GM18507 (cell line): ENCODE measurements around the gene MACROH2A1.

ENCODE experiments used
- DNase-seq: peaks from one replicate; pipeline ENCODE4 v3.0.0; 2011; ENCODE audit warnings: low read depth; ENCODE audit not compliant: insufficient read length; ENCODE audit errors: extremely low spot score
- FAIRE-seq: peaks from 2 replicates; lab custom pipeline; 2011; peaks lifted over from hg19 to GRCh38; lab: Jason Lieb, UNC

MACROH2A1 gene

DNA sequence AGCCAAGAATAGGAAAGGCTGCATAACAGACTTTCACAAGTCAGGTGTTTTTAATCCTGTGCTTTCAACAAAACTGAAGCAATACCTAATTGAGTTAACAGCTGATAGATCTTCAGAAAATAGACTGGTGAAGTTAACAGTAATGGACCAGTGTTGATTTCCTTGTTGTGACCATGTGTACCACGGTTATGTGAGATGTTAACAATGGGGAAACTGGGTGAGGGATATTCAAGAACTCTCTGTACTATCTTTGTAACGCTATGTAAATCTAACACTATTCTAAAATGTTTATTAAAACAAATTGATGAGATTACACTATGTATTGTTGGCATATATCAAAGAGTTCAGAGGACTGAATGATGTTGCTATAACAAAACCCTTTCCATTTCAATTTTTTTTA is 36.9 kb downstream of the MACROH2A1 start:
- FAIRE-seq: no peak
- DNase-seq: no peak

- DNase-seq (no peak), FAIRE-seq (no peak)
Observed at GRCh38 chr5:135360278-135361274, 38.5 kb downstream of the MACROH2A1 start.

DNA sequence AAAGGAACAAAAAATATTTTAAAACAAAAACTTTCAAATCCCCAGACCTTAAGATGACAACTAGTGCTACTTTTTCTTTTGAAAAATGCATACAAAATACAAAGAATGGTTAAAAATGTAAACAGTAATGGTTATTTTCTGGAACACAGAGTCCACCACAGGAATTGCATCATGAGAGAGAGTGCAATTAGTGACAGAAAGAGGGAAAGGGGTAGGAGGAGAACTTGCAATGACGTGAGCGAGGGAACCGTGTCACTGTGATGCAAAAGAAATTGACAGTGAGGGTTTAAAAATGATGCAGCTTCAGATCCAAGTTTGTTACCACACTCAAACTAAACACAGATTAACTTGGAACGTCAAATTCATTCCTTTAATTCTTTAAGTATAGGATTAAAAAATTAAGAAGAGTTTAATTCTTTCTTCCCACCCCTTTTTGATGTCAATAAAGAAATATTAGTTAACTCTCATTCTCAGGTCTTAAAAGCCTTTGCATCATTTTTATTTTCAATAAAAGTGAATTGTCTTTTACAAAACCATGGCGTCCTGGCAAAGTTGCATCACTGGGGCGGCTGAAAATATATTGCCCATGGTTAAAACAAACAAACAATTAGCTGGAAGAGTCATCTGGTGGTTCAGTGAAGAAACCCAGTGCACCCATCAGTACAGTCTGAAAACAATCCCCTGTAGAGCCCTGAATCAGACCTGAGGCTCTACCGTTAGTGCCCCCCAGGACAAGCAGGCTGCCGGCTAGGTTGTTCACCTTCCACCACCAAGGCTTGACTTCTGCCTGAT is 39.5 kb downstream of the MACROH2A1 start:
- no peak for FAIRE-seq
- no peak for DNase-seq

- DNase-seq (no peak), FAIRE-seq (no peak)
Observed at GRCh38 chr5:135357685-135358084, 41.3 kb downstream of the MACROH2A1 start.

DNA sequence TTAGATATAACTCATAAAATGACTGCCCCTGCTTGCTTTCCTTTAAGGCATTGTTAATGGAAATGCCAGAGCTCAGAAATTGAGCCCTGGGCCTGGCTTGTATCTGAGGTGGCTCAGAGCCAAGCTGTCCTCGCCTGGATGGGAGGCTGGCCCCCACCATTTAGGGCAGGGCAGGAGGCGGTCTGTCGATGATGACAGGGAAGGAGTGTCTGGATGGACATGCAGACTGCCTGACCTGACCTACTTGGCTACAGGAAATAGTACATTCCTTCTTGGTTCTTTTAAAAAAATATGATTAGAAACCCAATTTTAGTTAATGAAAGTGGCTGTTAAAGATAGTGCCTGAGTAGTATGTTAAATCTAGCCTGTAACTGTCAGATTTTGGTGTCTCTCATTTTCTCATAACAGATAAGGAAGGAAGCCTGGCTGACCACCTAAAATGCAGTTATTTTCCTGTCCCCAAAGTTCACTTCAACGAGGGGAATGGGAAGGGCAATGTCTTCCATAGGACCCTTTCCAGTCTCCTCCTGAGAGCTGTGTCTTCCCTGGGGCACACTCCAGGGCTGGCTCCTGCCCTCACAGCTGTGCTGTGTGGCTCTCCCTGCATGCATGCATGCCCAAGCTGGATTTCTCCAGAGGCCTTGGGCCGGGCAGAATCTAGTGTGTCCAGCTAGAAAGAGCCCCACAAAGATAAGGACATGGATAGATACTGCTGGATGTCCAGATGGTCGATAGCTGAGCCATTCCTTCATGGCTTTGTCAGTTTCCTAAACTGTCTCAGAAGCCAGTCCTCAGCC is 42.3 kb downstream of the MACROH2A1 start:
- no peak for DNase-seq
- no peak for FAIRE-seq

- FAIRE-seq: no peak
Observed at GRCh38 chr5:135355169-135355568, 43.9 kb downstream of the MACROH2A1 start.

DNA sequence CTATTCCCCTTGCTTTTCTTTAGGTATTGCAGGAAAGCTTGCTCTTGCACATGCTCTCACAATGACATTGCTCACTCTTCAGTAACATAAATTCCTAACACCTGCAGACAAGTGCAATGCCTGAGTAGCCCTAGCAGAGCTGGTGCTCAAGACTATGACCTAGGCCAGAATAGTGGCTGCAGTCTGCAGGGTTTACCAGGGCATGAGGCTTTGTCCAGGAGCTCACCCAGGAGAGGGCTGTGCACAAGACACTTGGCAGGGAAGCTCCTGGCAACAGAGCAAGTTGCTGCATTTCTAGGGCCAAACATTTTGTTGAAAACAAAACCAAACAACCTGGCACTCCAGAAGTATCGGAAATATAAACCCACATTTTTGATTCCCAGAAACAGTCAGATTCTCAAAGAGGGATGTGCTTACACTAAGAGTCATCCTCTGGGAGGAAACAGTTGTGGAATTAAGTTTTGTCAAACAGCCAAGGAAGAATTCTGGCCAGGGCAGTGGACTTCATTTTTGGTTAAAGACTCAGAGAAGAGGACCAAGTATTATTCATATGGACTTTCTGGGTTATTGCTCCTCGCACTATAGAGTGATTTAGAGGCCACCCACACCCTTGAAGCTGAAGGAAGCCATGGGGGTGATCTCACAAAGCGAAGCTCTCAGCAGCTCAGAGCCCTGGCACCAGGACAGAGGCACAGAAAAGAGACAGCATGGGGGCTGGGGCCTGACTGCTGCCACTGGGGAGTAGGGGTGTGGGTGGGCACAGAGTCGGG is 44.9 kb downstream of the MACROH2A1 start:
- DNase-seq (no peak), FAIRE-seq (no peak)

More at GRCh38 chr5:135355169-135355568, 43.9 kb downstream of the MACROH2A1 start:
- DNase-seq: no peak

DNA sequence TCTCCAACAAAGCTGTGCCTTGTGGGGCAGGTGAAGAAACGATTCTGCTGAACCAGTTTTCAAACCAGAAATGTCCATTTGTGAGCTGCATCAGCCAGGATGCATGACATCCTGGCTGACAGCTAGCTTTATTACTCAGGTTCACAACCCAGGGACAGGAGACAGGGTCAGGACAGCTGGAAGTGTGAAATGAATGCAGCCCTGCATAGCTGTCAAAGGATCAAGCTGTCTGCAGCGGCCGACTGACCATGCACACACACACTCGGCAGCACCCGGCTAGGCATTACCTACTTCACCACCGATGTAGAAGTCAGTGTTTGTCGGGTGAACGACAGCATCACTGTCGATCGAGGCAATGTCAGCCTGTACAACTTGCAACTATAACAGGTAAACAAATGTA is 48.5 kb downstream of the MACROH2A1 start:
- no peak for FAIRE-seq
- no peak for DNase-seq

DNA sequence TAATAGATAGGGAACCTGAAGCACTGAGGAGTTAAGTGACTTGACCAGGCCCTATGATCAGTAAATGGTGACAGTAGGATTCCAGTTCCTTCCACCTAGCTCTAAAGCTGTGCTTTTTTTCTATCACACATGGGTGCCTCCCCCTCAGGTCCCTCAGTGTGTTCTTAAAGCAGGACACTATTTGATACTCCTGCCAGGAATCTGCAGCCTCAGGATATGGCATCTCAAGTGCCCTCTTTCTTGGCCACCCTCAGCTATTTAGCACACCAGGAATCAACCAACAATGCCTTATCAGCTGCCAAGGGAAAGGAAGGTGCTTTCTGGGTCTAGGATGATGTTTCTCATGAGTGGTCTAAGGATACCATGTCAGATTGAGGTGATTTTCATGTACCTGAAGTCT is 49.1 kb downstream of the MACROH2A1 start:
- FAIRE-seq: no peak
- DNase-seq: no peak

GRCh38 chr5:135349451-135349850 is 49.6 kb downstream of the MACROH2A1 start:
- DNase-seq: no peak
- no peak for FAIRE-seq

DNA sequence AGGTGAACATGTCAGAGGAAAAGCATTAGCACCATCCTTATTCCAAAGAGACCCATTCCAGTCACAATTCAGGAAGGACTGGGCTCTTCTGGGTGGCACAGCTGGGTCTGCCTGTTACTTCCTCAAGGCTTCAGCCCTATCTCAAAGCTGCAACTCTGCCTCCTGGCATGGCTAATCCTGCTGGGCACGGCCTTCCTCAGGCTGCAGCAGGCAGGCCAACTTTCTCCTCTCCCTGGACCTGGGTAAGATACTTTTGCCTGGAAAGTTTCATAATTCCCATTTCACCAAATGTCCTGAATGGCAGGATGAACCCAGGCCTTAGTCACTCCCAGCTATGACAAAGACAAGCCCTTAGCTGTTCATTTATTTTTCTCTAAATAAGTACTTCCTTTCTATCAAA is 50.1 kb downstream of the MACROH2A1 start:
- no peak for DNase-seq
- FAIRE-seq: no peak

- DNase-seq: no peak
- FAIRE-seq: no peak
Observed at GRCh38 chr5:135347392-135347791, 51.6 kb downstream of the MACROH2A1 start.

DNA sequence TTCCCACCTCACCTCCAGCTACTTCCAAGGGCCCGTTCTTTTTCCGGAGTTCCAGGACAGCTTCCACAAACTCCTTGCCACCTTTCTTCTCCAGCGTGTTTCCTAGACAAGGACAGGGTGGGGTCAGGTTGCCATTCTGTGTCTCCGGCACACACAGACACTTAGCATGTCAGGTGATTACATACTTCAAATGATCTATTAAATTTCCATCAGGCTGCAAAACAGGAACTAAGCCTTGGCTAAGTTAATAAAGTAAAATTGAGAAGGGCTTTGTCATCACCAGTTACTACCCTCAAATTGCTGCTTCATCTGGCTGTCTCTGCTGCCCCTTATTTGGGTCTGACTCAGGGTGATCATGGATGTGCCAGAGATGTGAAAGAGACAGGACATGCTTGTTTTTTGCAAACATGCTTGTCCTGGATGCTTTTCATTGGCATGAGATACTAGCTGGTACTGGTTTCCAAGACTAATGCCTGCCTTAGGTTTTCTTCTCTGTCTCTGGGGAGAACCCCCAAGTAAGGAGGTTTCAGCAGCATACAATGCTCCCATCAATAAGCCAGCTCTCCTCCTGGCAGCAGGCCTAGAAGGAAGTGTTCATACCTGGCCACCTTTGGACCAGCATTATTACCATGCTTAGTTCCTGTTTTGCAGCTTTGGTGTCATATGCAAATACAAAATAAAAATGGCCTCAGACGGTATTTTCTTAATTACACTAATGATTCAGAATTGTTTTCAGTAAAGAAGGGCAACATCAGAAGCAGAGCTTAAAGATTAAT is 52.9 kb downstream of the MACROH2A1 start:
- DNase-seq (no peak), FAIRE-seq (no peak)

DNA sequence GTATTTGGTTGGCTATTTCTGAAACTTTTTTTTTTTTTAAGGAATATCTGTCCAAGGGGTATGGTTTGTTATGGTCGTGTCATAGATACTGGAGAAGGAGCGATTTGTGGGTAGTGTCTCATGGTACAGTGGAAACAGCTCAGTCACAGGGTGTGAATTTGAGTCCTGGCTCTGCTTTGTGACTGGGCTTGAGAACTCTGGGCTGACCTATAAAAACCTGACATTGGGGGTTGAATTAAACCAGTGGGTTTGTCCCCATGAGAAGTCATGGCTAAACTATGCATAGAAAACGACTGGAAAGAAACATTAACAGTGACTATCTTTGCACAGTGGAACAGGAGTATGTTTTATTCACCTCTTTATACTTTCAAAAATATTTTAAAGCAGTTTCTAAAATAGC is 54.7 kb downstream of the MACROH2A1 start:
- no peak for FAIRE-seq

DNA sequence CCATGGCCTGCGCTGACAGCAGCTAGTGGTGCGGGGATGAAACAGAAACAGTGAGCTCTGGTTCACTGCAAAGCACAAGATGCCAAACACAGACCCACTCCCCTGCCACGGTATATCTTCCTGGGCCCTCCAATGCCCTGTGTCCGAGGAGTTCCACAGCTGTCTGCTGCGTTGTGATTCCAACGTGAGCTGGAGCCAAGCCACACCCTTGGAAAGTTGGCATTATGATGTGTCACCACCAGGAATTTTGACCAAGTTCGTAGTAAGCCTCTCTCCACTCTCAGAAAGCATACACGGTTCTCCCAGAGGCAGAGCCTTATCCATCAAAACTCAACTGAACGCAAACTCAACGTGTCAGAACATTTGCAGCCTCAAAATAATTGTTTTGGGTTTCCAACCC is 55.6 kb downstream of the MACROH2A1 start:
- DNase-seq (no peak), FAIRE-seq (no peak)

More for the DNA sequence above, 54.7 kb downstream of the MACROH2A1 start:
- no peak for DNase-seq

DNA sequence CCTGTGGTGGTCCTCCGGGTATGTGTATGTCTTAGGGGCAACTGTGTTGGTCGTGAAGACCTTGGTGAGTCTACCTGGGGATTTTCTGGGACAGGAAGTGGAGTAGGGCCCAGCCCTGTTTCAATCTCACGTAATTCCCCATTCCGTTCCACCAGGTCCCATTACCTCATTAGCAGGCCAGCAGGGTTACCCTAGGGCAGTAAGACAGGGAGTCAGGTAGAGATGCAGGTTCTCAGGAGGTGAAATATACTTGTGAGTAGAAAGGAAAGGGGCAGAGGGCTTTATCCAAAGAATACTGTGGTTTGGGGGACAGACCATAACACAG is 56.5 kb downstream of the MACROH2A1 start:
- DNase-seq (no peak), FAIRE-seq (no peak)

DNA sequence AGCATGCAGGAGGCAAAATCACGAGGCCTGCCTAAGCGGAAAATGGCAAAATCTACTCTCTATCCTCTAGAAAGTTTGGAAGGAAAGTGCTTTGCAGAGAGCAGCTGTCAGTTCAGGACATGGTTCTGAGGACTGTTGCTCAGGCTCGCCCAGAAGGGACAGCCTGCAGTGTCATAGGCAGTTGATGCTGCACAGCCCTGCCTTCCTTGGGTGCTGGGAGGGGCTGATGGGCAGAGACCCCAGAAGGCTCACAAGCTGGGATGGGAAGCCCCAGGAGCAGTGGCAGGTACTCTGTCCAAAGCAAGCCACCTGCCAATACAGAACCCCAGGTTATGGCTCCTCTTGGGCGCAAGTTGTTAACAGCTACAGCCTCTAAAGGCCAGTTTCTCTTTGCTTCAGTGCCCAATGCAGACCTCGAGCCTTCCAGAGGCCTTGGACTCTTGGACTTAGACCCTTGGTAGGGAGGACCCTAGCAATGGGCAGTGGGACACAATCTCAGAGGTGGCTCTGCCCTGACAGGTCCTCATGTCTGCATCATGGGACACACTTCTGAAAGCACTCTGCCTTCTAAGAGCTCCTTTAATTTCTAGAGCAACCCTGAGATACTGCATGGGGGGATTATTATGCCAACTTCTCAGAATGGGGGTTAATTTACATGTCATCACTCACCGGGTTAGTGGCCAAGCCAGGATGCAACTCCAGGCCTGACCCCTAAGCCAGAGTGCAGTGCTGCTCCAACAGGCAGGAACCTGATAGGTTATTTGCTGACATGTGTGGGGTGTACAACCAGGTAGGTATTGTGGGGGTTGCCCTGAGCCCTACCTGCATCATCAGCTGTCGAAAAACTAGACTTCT is 57.1 kb downstream of the MACROH2A1 start:
- DNase-seq (no peak), FAIRE-seq (no peak)
